ENCODE data around the gene SYNGR3.

The SYNGR3 gene

GRCh38 chr16:1976951-1977874 lies 12.6 kb upstream of the SYNGR3 start:
- no peak for DNase-seq (ENCODE audit: low read depth in 3 of 3)

DNA sequence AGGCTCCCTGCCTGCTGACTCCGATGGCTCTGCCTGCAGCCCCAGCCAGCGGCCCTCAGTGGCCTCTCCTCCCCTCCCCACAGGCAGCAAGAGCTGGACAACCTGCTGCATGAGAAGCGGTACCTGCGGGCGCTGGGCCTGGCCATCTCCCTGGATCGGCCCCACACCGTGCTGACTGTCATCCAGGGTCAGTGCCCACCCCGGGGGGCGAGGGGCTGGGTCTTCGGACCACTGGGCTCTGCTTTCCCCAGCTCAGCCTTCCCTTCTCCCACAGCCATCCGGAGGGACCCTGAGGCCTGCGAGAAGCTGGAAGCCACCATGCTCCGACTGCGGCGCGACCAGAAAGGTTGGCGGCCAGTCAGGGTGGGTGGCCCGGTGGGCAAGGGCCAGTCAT lies 11.9 kb upstream of the SYNGR3 start:
- DNase-seq (ENCODE audit: low read depth in 3 of 3) = no peak

- no peak for DNase-seq (ENCODE audit: low read depth in 3 of 3)
These were observed 11.2 kb upstream of the SYNGR3 start for GRCh38 chr16:1978476-1979120.

DNA sequence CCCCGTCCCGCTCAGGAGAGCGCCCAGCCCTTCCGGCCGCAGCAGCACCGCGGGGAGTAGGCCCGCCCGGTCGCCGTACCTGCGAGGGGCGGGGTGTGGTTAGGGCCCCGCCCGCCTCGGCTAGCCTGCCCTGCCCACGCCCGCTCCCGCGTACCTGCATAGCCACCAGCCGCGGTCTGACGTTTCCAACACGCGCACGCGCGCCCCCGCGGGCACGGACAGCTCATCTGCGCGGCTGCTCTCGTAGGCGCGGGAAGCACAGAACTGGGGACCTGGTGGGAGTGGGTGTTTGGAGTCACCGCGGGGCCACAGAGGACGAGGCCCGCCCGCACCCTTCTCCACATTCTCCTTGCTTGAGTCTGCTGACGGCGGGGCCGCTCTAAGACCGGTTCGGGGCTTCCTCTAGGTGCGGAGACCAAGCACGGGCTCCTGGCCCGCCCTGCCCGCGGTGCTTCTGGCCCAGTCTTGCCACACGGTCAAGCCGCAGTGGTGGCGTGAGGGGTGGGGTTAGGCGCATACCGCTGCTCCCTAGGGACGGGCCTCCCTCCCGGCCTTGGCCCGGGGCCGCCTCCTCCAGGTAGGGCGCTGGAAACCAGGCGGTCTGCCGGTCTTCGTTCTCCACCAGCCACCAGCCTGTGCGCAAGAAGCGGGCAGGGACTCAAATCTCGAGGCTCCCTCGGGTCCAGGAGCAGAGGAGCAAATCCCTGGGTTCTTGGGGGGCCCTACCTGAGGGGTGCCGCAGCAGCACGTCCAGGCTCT lies 10.3 kb upstream of the SYNGR3 start:
- peak in 1 of 3 experiments; percentile 40 for DNase-seq (ENCODE audit: low read depth in 3 of 3)

DNA sequence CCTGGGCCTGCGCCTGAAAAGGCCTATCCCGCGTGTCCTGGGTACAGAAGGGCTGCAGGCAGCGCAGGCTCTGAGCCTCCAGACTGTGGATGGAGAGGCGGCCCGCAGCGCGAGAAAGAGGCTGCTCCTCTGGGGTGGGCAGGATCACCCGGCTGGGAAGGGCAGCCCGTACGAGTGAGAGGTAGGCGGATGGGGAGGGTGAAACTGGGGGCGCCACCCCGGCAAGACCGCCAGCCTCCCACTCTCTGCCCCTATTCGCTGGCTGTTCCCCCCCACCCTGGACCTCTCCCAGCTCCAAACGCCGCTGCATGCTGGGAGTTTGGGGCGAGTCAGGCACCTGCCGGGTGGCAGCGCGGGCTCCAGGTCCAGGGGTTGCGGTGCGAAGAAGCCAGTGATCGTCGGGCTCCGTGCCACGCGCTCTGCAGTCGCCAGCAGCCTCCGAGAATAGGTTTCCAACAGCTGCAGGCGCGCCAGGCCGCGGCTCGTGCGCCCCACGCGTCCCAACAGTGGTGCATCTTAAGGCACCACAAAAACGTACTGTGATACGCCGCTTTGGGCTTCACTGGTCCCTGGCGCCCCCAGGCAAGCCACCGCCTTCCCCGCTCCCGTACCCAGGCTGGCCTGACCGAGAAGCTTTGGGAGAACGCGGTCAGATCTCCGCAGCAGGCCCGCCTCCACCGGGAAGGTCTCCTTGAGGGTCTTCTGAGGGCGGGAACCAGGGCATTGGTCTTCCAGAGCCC lies 9.6 kb upstream of the SYNGR3 start:
- DNase-seq (ENCODE audit: low read depth in 3 of 3) = no peak

DNA sequence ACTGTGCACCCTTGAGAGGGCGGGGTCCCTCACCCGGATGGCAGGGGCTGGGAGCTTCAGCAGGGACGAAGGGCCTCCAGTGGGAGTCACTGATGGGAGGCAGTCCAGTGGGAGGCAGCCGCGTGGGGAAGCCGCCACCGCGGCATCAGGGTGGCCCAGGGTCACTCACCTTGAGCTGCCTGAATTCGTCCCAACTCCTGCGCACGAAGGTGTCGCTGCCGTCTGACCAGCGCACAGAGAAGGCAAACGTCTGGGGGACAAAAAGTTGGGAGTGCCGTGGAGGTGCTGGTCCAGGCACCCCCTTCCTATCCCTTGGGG lies 9.0 kb upstream of the SYNGR3 start:
- no peak for DNase-seq (ENCODE audit: low read depth in 3 of 3)

DNA sequence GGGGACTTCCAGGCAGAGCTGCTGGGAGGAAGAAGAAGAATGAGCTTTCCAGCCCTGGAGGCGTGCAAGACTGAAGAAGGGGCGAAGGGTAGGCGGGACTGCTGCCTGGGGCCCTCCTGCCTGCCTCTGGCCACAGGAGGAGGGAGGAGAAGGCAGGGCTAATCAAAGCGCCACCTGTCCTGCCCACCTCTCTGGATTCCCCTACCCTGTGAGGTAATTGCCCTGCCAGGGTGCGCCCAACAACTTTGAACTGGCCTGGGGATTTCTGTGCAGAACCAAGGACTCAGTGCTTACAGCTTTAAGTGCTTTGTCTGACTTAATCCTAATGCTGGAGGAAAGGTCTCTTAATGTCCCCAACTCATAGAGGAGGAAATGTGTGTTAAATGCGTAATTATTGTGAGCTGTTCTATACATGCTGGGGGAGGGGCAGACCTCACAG lies 8.4 kb upstream of the SYNGR3 start, which contains the start of gene NOXO1:
Gene NOXO1, minus strand, starts transcription at position 72 of the 439 bp plus-strand sequence. CDS start 290 bp downstream, outside the sequence.
- no peak for DNase-seq (ENCODE audit: low read depth in 3 of 3)

- DNase-seq (ENCODE audit: low read depth in 3 of 3) = no peak
These were observed 7.7 kb upstream of the SYNGR3 start for GRCh38 chr16:1982013-1982433.

DNA sequence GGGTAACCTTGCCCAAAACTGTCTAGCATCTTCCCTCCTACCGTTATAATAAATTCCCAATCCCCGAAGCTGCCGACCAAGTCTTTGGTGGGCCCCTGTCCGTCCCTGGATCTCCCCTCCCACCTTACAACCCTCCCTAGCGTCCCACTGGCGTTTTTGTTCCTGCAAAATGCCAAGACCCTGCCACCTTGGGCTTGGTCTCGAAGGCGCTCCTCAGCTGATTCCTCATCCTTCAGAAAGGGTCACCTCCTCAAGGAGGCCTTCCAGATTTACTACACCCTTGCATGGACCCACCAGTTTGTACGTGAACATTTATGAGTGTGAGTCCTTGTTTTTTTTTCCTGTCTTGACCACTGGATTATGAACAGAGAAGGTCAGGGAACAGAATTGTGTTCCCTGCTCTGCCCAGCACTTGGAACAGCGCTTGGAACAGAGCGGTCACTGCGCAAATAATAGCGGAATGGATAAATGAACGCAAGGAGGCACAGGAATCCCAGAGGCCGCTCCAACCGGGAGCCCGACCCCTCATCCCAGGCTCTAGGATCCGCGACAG lies 6.7 kb upstream of the SYNGR3 start:
- DNase-seq (ENCODE audit: low read depth in 3 of 3) = no peak

GRCh38 chr16:1983544-1984346 lies 6.0 kb upstream of the SYNGR3 start, which contains the start of gene GFER:
TSS of gene GFER (plus strand) at chr16:1984193. CDS start at chr16:1984219, 26 bp downstream.
- peak in 1 of 3 experiments; percentile 37 for DNase-seq (ENCODE audit: low read depth in 3 of 3)

DNA sequence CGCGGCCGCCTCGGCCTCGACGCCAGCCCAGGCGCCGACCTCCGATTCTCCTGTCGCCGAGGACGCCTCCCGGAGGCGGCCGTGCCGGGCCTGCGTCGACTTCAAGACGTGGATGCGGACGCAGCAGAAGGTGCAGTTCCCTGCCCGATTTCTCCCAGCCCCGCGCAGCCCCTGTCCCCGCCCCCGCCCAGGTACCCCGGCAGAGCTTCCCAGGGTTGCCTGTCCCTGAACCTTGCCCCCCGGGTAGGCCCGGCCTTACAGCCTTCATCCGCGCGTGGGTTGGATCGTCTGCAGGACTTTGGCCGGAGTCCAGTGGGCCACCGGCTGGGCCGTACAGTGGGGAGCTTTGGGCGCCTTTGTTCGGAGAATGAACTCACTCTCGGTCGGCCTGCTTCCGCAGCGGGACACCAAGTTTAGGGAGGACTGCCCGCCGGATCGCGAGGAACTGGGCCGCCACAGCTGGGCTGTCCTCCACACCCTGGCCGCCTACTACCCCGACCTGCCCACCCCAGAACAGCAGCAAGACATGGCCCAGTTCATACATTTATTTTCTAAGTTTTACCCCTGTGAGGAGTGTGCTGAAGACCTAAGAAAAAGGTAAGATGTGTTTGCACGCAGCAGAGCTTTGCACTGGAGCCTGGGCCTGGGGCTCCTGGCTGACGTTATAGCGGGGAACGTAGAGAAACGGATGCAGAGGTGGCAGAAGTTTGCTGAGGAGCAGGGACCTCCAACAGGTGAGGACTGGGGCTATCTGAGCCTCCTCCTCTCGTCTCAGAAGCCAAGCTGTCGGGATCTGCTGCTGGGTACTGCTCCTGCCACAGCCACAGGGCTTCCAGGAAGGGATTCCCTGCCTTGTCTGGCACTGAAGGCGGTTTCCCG lies 5.2 kb upstream of the SYNGR3 start:
- no peak for DNase-seq (ENCODE audit: low read depth in 3 of 3)

GRCh38 chr16:1985466-1986150 lies 4.2 kb upstream of the SYNGR3 start:
- DNase-seq (ENCODE audit: low read depth in 3 of 3) = no peak

DNA sequence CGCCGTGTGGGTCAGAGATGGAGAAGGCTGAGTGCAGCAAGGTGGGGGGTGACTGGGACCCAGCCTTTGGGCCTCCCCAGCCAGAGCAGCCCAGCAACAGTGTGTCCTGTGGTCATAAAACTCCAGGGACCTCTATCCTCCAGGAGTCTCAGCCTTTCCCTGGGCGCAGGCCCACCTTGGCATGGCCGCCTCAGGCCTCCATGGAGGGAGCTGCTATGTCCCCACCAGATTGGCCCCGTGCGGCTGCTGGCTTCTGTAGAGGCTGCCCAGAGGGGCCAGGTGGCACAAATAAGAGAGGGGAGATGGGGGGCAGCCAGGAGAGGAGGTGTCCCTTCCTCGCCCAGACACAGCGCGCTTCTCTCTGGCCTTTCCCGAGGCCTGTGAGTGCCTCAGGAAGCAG lies 2.6 kb upstream of the SYNGR3 start:
- DNase-seq (ENCODE audit: low read depth in 3 of 3) = no peak

- no peak for DNase-seq (ENCODE audit: low read depth in 3 of 3)
These were observed 256 bp downstream of the SYNGR3 start for GRCh38 chr16:1990101-1990350.

DNA sequence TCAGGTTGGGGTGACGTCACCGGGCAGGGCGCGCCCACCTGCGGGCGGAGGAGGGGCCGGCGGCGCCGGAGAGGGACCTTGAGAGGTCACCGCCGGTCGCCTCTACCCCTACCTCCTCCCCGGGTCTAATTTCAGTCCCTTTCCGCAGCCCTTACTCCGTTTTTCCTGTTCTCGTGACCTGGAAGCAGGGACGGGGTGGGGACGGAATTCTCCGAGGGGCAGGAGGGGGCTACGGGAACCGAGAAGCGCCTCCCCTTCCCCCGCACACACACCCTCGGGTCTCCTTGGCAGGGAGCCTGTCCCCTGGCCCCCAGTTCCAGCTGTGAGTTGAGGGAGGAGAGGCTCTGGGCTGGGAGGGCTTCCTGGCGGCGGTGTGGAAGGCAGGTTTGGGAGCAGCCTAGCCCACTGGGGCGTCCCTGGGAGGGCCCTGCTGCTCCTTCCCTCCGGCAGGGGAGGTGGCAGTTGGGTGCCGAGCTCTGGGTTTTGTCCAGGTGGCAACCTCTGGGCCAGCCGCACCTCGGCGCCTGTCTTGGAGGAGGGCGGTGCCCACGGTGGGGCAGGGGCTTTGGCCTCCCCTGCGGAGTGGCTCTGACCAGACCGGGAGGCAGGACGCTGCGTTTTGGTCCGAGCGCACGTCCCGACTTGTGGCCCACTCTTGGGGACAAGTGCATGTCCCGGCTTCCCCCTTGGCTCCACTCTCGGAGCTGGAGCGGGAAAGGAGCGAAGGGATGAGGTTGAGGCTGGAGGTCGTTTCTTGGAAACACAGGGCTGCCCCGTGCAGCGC lies 773 bp downstream of the SYNGR3 start:
- no peak for DNase-seq (ENCODE audit: low read depth in 3 of 3)

DNA sequence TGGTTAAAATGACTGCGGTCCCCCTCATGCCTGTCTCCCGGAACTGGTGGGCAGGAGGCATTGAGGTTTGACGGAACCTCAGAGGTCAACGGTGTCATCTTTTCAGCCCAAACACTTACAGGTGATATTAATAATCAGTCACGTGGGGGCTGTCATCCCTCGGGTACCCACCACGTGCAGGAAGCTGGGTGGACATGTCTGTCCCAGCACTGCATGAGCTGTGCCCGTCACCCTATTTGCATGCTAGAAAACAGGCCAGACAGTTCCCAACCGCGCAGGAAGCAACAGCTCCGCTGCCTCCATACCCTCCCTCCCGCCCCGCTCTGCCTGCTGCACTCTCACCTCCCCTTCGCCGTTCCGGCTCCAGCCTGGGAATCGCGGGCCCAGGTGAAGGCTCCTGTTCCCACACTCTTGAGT lies 1.4 kb downstream of the SYNGR3 start:
- DNase-seq (ENCODE audit: low read depth in 3 of 3) = peak in 1 of 3 experiments; percentile 29

DNA sequence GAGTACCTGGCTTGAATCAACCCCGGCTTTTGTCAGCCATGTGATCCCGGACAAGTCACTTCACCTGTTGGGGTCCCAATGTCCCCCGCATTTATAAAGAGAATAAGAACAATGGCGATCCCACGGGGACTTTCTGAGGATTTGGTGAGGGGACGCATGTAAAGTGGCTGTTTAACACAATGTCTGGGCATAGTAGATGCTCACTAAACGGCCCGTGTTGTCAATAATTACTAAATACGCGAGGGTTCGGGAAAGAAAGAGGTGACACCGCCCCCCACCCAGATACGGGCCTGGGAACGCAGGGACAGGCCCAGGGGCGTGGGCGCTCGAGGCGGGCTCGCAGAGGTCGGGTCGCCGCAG lies 1.8 kb downstream of the SYNGR3 start:
- DNase-seq (ENCODE audit: low read depth in 3 of 3) = no peak
